ENCODE data around the gene CNTNAP2.

DNA sequence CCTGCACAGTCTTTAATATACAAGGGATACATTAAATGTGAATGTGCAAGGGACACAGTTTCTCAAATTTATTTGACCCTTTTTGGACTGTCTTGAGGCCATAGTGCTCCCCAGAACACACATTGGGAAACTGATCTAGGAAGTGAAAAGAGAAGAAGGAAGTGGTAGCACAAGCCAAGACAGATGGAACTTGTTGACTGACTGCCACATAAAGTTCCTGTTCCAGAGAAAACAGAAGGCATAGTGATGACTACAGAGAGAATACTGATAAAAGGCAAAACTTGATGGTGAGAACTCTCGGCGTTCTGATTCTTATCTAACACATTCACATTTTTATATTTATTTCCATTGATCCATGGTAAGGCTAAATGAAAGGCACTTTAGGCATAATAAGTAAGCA lies 1216.4 kb downstream of the CNTNAP2 start:
- TF ChIP-seq CTCF (IDR thresholded peaks at IDR 0.05; ENCODE audit: insufficient read depth, low read length, poor library complexity, severe bottlenecking) (no peak), EZH2phosphoT487 (conservative IDR thresholded peaks at IDR 0.05; ENCODE audit: low read length) (no peak)
